Mammary epithelial cell (primary cell): ENCODE results near the gene NPC2.

Source experiments
- EZH2 ChIP-seq: IDR thresholded peaks from 2 replicates; pipeline ENCODE4 v1.6.1; 2012; ENCODE audit warnings: low read length, inconsistent platforms, borderline replicate concordance
- TF ChIP-seq, protein P1 (sequence below), 2 donors: IDR thresholded peaks in 1 of 2; conservative IDR thresholded peaks in 1 of 2; 2 replicates each; pipeline ENCODE4 v1.5.1; 2011 to 2012; ENCODE audit warnings: inconsistent platforms in 2 of 2, low read length in 2 of 2, mild to moderate bottlenecking in 2 of 2, control low read depth in 1 of 2, low read depth in 1 of 2; ENCODE audit not compliant: insufficient read depth in 1 of 2; ENCODE audit errors: extremely low read depth in 1 of 2

GRCh38 chr14:74472601-74473000 is 20.5 kb downstream of the NPC2 start:
- TF ChIP-seq, protein P1, sequence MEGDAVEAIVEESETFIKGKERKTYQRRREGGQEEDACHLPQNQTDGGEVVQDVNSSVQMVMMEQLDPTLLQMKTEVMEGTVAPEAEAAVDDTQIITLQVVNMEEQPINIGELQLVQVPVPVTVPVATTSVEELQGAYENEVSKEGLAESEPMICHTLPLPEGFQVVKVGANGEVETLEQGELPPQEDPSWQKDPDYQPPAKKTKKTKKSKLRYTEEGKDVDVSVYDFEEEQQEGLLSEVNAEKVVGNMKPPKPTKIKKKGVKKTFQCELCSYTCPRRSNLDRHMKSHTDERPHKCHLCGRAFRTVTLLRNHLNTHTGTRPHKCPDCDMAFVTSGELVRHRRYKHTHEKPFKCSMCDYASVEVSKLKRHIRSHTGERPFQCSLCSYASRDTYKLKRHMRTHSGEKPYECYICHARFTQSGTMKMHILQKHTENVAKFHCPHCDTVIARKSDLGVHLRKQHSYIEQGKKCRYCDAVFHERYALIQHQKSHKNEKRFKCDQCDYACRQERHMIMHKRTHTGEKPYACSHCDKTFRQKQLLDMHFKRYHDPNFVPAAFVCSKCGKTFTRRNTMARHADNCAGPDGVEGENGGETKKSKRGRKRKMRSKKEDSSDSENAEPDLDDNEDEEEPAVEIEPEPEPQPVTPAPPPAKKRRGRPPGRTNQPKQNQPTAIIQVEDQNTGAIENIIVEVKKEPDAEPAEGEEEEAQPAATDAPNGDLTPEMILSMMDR (conservative IDR thresholded peaks at IDR 0.05 in 1 of 2, IDR thresholded peaks at IDR 0.05 in 1 of 2; ENCODE audit: extremely low read depth in 1 of 2, insufficient read depth in 1 of 2, low read depth in 1 of 2, low read length in 2 of 2) = no peak
- no peak for TF ChIP-seq EZH2
